ENCODE measurements around the gene SNRNP70. TPM values are rescaled to one million over a fixed set of nuclear protein-coding genes. Genes with fewer than 3 reads are reported as not detected.

Gene SNRNP70
- total and polyA plus RNA-seq, 2 donors (not counting 3 experiments of a cell fraction or from before 2014, with no cell fraction given), result 215 to 300 TPM

GRCh38 chr19:49119411-49120324, 34.4 kb downstream of the SNRNP70 start, which contains the start of gene PPFIA3:
PPFIA3 (plus strand) TSS chr19:49119544; CDS start chr19:49127874, 8,330 bp downstream.
- peak within 1 kb of the TSS; percentile 63 for H3K27ac ChIP-seq (ENCODE audit: insufficient read depth, low read depth, low read length)
- H3K27me3 ChIP-seq (ENCODE audit: control insufficient read depth in 2 of 2, insufficient read depth in 2 of 2, low read length in 2 of 2), result peaks cover 4 to 8% of the 10 kb centered on the region in 2 experiments
- no peaks in the 10 kb centered on the region for H4K20me1 ChIP-seq (replicated peaks; ENCODE audit: control insufficient read depth, extremely low read depth, insufficient read depth, low read length)
- peak within 1 kb of the TSS; percentile 16 to 65 (median 57) for H3K4me3 ChIP-seq (replicated peaks in 1 of 3; ENCODE audit: insufficient read depth in 1 of 3, low read depth in 1 of 3, low read length in 3 of 3)
- peak within 1 kb of the TSS; percentile 41 for H3K4me2 ChIP-seq (ENCODE audit: insufficient read depth, low read length)
- no peaks in the 10 kb centered on the region for H3K36me3 ChIP-seq (ENCODE audit: control insufficient read depth in 2 of 2, extremely low read depth in 1 of 2, insufficient read depth in 2 of 2, low read length in 2 of 2)
- no peaks in the 10 kb centered on the region for H3K9me1 ChIP-seq (replicated peaks; ENCODE audit: control insufficient read depth, extremely low read depth, insufficient read depth, low read length)
- peak within 1 kb of the TSS; percentile 80 for H2AFZ ChIP-seq (ENCODE audit: low read depth, low read length)
- H3K9me3 ChIP-seq (replicated peaks; ENCODE audit: control insufficient read depth, insufficient read depth, low read length), result no peaks in the 10 kb centered on the region
- intact Hi-C loops (cut with micrococcal nuclease), result loop anchor here (1.0 to 5.0 kb wide), 2 partner anchors 30 to 78 kb away; no protein-coding TSS in a partner anchor
- dilution Hi-C loops (cut with MboI; ENCODE audit: extremely low pct_ligation_motif_present, low sequenced_read_pairs), result no loop called here
- no TSS peak for BruUV-seq (replicated peaks)
- peaks cover 12% of the 10 kb centered on the region for H3K4me1 ChIP-seq (ENCODE audit: control insufficient read depth, extremely low read depth, insufficient read depth, low read length)
- peak within 1 kb of the TSS; percentile 69 for H3K9ac ChIP-seq (replicated peaks; ENCODE audit: extremely low read depth, insufficient read depth, low read length)
- no peaks in the 10 kb centered on the region for H3K79me2 ChIP-seq (ENCODE audit: control insufficient read depth, insufficient read depth, low read length)
- TF ChIP-seq FOS (IDR thresholded peaks at IDR 0.05; ENCODE audit: borderline replicate concordance, insufficient read depth, low read length), result no peak
- no peak for TF ChIP-seq GATA2 (IDR thresholded peaks at IDR 0.05; ENCODE audit: insufficient read depth, insufficient read length, low read depth, low read length)
- no peak for TF ChIP-seq EZH2 (IDR thresholded peaks at IDR 0.05; ENCODE audit: borderline replicate concordance, low read depth, low read length, severe bottlenecking)
- no peak for TF ChIP-seq CTCF (IDR thresholded peaks at IDR 0.05; ENCODE audit: extremely low read depth in 1 of 2, insufficient read depth in 1 of 2, low read depth in 1 of 2, low read length in 2 of 2)
- TF ChIP-seq POLR2AphosphoS5 (IDR thresholded peaks at IDR 0.05; ENCODE audit: insufficient read depth, low read depth, low read length), result peak; percentile 24
- TF ChIP-seq POLR2A (IDR thresholded peaks at IDR 0.05; ENCODE audit: low read depth, low read length), result no peak
- no peak for TF ChIP-seq JUN (IDR thresholded peaks at IDR 0.05; ENCODE audit: borderline replicate concordance, insufficient read depth, insufficient read length, low read depth)
- ChIA-PET CTCF (interaction anchor here (0.8 to 2.7 kb wide), 11 partner anchors 13 to 105 kb away, joined by 3 to 13 read pairs (median 5); no protein-coding TSS in a partner anchor), POLR2A (no interaction called here)
- DNase-seq (ENCODE audit: low read depth, low spot score), result peak; percentile 51
- peak; percentile 73 for FAIRE-seq
